T-helper 9 cell (primary cell): ENCODE measurements around the gene SEMA4A.
"Not testable (repeated sequence)": the region's sequence is repeated elsewhere in the genome, so short reads cannot be mapped to it uniquely, and the experiment has no call there.

ENCODE experiments used
- DNase-seq: peaks from one replicate; pipeline ENCODE4 v3.0.0-alpha.2; 2020

The SEMA4A gene

DNA sequence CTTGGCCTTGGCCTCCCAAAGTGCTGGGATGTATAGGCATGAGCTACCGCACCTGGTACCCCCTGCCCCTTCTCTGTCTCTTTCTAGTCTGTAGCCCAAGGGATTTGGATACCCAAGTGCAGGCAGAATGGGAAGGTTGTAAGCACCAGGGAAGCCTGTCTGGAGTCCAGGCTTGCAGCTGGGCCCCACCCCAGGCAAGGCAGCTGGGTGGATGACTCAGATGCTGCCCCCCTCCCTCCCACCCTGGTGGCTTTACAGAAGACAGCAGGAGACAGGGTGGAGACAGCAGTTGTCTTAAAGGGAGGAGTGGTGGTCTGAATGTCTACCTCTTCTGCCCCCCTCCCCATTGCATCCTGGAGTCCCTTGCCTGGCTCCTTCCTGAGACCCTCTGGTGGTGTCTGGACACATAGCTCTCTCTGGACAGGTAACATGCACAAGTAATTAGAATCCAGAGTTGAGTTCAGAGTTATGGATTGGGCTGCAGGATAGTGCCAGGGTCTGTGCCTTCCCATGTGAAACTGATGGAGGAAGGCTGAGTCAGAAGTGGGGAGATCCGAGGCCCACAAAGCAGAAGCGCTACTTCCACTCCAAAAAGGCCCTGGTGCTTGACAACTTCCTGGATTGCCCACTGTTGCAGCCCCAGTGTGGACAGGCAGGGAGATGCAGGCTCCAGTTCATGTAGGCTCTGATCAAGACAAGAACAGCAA, 33.7 kb upstream of the SEMA4A start:
- peak; percentile 35 for DNase-seq

GRCh38 chr1:156120318-156120717, 33.1 kb upstream of the SEMA4A start:
- peak; percentile 1 for DNase-seq

DNA sequence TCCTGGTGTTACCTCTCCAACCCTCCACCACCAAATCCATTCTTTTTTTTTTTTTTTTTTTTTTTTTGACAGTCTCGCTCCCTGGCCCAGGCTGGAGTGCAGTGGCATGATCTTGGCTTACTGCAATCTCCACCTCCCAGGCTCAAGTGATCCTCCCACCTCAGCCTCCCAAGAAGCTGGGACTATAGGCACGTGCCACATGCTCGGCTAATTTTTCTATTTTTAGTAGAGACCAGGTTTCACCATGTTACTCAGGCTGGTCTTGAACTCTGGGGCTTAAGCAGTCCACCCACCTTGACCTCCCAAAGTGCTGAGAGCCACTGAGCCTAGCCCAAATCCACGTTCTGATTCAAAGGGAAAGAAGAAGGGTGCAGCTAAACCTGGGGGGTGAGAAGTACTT, 32.4 kb upstream of the SEMA4A start:
- not testable (repeated sequence) for DNase-seq

GRCh38 chr1:156121457-156121856, 31.9 kb upstream of the SEMA4A start:
- peak; percentile 7 for DNase-seq

- peak; percentile 1 for DNase-seq
These were observed 31.3 kb upstream of the SEMA4A start for GRCh38 chr1:156122086-156122485.

DNA sequence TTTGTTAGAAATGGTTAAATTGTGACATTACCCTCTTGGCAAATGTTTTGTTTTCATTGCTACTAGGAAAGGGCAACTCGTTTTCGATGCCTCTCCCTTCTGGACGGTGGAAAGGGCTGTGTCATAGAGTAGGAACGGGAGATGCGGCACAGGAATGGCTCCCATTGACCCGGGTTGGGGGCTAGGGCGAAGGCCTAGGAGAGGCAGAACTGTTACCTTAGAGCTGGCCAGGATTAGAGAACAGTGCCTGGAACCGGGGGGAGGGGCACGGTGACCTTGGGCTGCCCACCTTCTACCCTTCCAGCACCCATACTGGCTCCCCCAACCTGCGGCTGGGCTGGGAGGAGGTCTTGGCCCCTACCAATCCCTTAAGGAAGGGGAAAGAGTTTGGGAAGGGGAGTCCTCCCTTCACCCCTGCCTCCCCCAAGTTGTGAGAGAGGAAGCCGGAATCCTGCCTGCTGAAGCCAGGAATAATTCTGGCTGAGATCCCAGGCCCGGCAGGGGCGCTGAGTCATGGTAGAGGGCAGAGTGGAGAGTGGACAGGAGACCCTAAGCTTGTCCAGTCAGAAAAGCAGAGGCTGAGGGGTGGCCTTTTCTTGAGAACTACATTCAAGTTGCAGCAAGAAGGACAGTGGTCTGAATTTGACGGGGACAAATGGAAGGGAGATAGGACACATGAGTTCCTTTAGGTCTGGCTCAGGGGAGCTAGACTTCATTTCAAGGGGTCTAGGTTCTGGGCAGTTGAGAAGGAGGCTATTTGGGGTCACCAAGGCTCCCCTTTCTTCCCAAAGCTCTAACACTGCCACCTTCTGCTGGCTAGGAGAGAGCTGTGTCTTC, 30.6 kb upstream of the SEMA4A start:
- DNase-seq, result peak; percentile 23

GRCh38 chr1:156123356-156124196, 29.8 kb upstream of the SEMA4A start:
- DNase-seq, result peak; percentile 52

DNA sequence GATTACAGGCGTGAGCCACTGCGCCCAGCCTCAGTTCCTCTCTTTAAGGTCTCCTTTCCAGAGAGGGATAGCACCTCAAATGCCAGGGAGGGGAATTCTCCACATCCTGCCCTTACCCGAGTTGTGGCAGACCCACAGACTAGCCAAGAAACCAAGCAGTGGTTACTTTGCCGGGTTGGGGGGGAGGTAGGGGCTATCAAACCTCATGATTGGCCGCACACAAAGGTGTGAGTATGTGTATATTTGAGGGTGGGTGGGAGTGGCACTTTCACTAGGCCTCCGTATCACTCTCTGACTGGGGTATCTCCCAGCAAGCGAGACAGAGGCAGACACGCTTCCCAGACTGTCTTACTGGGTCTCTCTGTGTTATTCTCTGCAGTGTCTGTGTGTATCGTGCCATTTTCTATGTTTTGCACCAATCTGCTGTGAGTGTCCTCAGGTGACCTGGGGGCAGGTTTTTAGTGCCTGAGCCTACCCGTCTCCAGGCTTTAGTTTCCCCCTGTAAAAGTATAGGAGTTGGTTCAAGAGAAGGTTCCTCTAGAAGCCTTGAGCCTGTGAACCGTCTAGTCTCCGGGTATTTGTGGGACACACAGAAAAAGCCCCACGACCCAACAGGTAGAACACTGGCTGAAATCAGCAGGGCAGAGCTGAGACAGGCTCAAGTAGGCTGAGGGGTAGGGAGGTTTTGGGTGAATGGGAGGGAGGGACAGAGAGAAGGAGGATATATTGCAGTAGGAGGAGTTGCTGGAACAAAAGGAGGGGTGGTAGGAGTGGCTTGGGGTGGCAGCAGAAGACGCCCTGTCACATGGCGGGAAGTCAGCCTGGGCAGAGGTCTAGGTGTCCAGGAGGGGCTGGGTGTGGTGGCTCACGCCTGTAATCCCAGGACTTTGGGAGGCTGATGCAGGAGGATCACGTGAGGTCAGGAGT, 28.6 kb upstream of the SEMA4A start:
- peak; percentile 44 for DNase-seq

GRCh38 chr1:156125544-156125943, 27.8 kb upstream of the SEMA4A start:
- peak; percentile 3 for DNase-seq

DNA sequence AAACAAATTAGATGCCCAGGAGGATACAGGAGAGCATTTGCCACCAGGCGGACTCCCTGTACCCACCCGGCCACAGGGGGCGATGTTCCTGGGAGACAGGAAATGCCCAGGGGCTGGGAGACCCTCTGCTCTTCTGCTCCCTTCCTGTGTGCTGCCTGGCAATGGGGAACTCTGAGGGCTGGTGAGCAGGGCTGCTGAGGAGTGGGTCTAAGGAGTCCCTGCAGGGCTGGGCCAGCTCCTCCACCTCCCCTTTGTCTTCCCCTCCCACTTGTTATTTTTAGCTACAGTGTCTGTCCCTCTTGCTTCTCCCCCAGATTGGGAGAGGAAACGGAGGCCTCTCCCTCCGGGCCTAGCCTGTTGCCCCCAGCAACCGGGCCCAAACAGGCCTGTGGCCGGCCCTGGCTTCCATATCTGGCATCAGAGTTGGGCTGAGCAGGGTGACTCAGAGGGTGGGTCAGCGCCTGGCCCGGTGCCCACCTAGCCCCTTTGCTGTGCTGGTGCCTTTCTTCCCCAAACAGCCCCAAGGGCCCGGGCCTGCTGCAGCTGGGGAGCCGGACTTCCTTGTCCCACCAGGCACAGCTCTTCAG, 27.2 kb upstream of the SEMA4A start:
- peak; percentile 69 for DNase-seq

DNA sequence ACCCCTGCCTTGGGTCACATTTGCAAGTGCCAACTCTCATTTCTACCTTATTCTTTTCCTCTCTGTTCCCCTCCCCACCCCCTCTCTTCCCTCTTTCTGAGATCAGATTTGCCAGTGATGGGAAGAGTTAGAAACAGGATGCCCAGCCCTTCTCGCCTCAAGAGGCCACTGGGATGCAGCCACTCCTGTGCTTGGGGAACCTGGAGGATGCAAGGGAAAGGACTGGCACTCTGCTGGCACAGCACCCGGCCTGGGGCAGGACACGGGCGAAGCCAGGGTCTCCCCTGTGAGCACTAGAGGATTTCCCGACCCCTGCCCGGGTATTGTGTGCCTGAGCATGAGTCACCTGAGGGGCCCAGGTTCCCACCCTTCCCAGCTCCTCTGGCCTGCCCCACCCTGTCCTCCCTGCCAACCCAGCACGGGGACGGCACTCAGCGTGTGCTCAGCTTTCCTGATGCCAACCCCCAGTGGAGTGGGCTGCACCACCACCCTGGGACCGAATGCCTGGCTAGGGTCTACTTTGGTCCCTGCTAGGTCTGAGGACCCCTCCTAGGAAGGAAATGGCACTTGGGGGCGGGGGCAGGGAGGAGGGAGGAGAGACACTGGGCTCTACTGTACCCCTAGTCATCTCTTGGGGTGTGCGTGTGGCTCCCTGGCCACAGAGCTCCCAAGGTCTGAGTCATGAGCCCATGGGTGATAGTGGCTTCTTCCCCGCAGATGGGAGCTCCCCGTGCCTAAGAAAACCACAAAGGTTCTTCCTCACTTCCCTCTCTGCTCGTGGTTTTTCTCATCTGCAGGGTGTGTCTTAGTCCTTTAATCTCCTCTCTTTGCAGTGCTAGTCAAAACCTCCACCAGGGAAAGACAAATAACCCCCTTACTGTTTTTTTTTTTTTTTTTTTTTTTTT, 26.5 kb upstream of the SEMA4A start:
- peak; percentile 74 for DNase-seq

GRCh38 chr1:156128308-156128653, 25.1 kb upstream of the SEMA4A start:
- no peak for DNase-seq

DNA sequence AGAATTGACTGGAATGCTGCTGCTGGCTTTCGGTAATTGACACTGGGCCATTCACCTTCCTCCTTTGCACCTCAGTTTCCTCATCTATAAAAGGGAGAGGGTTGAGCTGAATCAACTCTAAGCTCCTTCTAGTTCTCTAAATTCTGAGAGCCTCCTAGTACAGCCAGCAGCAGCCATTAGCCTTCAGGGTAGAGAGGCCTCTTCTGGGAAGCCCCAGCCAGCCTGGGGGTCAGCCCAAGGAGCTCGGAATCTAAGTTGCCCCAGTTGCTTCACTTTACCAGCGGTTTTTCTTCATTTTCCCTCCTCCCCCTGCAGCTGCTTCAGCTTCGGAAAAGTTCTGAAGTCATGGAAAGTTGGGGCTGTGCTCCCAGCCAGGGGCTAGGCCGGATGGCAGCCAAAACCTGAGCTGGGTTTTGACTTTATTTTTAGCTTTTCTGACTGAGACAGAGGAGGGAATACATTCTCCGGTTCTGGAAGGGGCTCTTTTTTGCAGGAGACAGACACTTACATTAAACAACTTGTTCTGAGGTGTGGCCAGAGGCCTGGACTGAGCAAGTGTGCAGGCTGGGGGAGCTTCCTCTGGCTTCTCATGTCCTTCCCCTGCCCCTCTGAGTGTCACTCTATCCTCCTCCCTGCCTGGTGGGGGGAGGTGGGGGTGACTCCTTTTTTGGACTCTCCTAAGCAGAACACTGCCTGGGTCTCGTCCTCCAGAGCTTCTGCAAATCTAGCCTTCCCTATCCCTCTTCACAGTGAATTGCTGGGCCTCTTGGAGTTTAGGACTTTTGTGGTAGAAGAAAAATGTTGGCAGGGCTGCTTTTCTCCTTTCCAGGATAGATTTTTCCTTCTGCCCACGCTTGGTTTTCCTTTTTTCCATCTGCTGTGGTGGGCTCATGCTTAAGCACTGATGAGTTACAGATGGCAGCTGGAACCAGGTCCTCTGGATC, 24.5 kb upstream of the SEMA4A start:
- no peak for DNase-seq

- peak; percentile 67 for DNase-seq
These were observed 23.5 kb upstream of the SEMA4A start for GRCh38 chr1:156129687-156130577.

DNA sequence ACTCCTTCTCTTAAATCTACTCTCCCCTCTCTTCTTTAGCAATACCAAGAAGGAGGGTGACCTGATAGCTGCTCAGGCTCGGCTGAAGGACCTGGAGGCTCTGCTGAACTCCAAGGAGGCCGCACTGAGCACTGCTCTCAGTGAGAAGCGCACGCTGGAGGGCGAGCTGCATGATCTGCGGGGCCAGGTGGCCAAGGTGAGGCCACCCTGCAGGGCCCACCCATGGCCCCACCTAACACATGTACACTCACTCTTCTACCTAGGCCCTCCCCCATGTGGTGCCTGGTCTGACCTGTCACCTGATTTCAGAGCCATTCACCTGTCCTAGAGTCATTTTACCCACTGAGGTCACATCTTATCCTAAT, 22.8 kb upstream of the SEMA4A start:
- no peak for DNase-seq

DNA sequence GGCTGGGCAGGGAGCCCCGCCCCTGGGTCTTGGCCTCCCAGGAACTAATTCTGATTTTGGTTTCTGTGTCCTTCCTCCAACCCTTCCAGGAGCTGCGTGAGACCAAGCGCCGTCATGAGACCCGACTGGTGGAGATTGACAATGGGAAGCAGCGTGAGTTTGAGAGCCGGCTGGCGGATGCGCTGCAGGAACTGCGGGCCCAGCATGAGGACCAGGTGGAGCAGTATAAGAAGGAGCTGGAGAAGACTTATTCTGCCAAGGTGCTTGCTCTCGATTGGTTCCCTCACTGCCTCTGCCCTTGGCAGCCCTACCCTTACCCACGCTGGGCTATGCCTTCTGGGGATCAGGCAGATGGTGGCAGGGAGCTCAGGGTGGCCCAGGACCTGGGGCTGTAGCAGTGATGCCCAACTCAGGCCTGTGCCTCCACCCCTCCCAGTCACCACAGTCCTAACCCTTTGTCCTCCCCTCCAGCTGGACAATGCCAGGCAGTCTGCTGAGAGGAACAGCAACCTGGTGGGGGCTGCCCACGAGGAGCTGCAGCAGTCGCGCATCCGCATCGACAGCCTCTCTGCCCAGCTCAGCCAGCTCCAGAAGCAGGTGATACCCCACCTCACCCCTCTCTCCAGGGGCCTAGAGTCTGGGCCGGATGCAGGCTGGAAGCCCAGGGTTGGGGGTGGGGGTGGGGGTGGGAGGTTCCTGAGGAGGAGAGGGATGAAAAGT, 18.5 kb upstream of the SEMA4A start:
- no peak for DNase-seq

DNA sequence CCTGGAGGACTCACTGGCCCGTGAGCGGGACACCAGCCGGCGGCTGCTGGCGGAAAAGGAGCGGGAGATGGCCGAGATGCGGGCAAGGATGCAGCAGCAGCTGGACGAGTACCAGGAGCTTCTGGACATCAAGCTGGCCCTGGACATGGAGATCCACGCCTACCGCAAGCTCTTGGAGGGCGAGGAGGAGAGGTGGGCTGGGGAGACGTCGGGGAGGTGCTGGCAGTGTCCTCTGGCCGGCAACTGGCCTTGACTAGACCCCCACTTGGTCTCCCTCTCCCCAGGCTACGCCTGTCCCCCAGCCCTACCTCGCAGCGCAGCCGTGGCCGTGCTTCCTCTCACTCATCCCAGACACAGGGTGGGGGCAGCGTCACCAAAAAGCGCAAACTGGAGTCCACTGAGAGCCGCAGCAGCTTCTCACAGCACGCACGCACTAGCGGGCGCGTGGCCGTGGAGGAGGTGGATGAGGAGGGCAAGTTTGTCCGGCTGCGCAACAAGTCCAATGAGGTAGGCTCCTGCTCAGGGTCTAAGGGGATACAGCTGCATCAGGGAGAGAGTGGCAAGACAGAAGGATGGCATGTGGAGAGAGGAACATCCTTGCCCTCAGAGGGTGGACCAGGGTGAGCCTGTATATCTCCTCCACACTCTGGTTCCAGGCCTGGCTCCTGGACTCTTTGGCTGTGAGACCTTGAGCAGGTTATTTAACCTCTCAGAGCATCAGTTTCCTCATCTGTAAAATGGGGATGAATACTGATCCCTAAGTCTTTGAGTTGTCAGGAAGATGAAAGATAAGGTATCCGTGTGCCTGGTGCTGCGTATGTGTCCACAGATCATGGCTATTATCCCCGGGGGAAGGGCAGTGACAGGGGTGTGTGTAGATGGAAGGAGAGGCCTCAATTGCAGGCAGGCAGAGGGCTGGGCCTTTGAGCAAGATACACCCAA, 17.2 kb upstream of the SEMA4A start:
- DNase-seq, result no peak
